Retinal pigment epithelial cell (primary cell): ENCODE measurements around the gene FBXL4.
"Not testable (repeated sequence)": the region's sequence is repeated elsewhere in the genome, so short reads cannot be mapped to it uniquely, and the experiment has no call there.

Experiments used
- DNase-seq: peaks from one replicate; pipeline ENCODE4 v3.0.0-alpha.2; 2010; ENCODE audit warnings: low read depth
- H3K4me3 ChIP-seq: 2 replicates; pipeline ENCODE4 v1.5.1; 2011; ENCODE audit warnings: mild to moderate bottlenecking, low read length, control low read depth, moderate library complexity
- CTCF ChIP-seq: conservative IDR thresholded peaks from 2 replicates; pipeline ENCODE4 v1.5.1; 2011; ENCODE audit warnings: low read depth, low read length, control low read depth, inconsistent platforms

Gene FBXL4

GRCh38 chr6:98924647-98925046, 23.1 kb downstream of the FBXL4 start:
- DNase-seq: no peak
- no peak for TF ChIP-seq CTCF
- no peak overlapping the region for H3K4me3 ChIP-seq

GRCh38 chr6:98920904-98921431, 26.8 kb downstream of the FBXL4 start:
- TF ChIP-seq CTCF: no peak
- no peak for DNase-seq
- H3K4me3 ChIP-seq: no peak overlapping the region

GRCh38 chr6:98910946-98911345, 36.8 kb downstream of the FBXL4 start:
- not testable (repeated sequence) for DNase-seq, H3K4me3 ChIP-seq

- DNase-seq: no peak
- no peak for TF ChIP-seq CTCF
Observed at GRCh38 chr6:98909236-98909635, 38.5 kb downstream of the FBXL4 start.

GRCh38 chr6:98906342-98906741, 41.4 kb downstream of the FBXL4 start:
- DNase-seq, H3K4me3 ChIP-seq: not testable (repeated sequence)

More at GRCh38 chr6:98909236-98909635, 38.5 kb downstream of the FBXL4 start:
- H3K4me3 ChIP-seq: no peak overlapping the region

GRCh38 chr6:98905759-98906158, 42.0 kb downstream of the FBXL4 start:
- no peak for DNase-seq
- no peak overlapping the region for H3K4me3 ChIP-seq
- TF ChIP-seq CTCF: no peak

GRCh38 chr6:98904096-98904495, 43.6 kb downstream of the FBXL4 start:
- H3K4me3 ChIP-seq: no peak overlapping the region
- DNase-seq: peak; percentile 39
- TF ChIP-seq CTCF: no peak

- no peak for DNase-seq
- no peak for TF ChIP-seq CTCF
Observed at GRCh38 chr6:98900706-98901105, 47.0 kb downstream of the FBXL4 start.

More at GRCh38 chr6:98900706-98901105, 47.0 kb downstream of the FBXL4 start:
- no peak overlapping the region for H3K4me3 ChIP-seq
